Astrocyte (in vitro differentiated cells and primary cell): Measurements from ENCODE around the gene CRLF2. TPM values are rescaled to one million over a fixed set of nuclear protein-coding genes. Genes with fewer than 3 reads are reported as not detected.
"Not testable (repeated sequence)": the region's sequence is repeated elsewhere in the genome, so short reads cannot be mapped to it uniquely, and the experiment has no call there.

Experiments
- DNase-seq: peaks from one replicate; pipeline ENCODE4 v3.0.0-alpha.2; 2010; ENCODE audit warnings: low read depth
- FAIRE-seq: peaks from 2 replicates; lab custom pipeline; 2011; peaks lifted over from hg19 to GRCh38; lab: Jason Lieb, UNC
- H2AFZ ChIP-seq: 2 replicates; pipeline ENCODE4 v1.6.0; 2012; ENCODE audit warnings: low read depth, low read length, inconsistent platforms
- H3K27ac ChIP-seq: 2 replicates; pipeline ENCODE4 v1.5.1; 2011; ENCODE audit warnings: low read depth, low read length, inconsistent platforms
- H3K27me3 ChIP-seq: 2 replicates; pipeline ENCODE4 v1.6.0; 2011; ENCODE audit warnings: low read length, inconsistent platforms; ENCODE audit not compliant: insufficient read depth
- H3K36me3 ChIP-seq: 2 replicates; pipeline ENCODE4 v1.5.1; 2011; ENCODE audit warnings: low read length, inconsistent platforms; ENCODE audit not compliant: insufficient read depth
- H3K4me1 ChIP-seq: 2 replicates; pipeline ENCODE4 v1.5.1; 2011; ENCODE audit warnings: low read length, inconsistent platforms; ENCODE audit not compliant: insufficient read depth
- H3K4me2 ChIP-seq: 2 replicates; pipeline ENCODE4 v1.6.0; 2012; ENCODE audit warnings: low read length, inconsistent platforms
- H3K4me3 ChIP-seq: 2 replicates; pipeline ENCODE4 v1.5.1; 2011; ENCODE audit warnings: low read depth, mild to moderate bottlenecking, low read length, inconsistent platforms; ENCODE audit not compliant: insufficient read depth
- H3K79me2 ChIP-seq: 2 replicates; pipeline ENCODE4 v1.6.0; 2012; ENCODE audit warnings: mild to moderate bottlenecking, low read length, inconsistent platforms; ENCODE audit not compliant: insufficient read depth
- H3K9ac ChIP-seq: 2 replicates; pipeline ENCODE4 v1.6.0; 2012; ENCODE audit warnings: mild to moderate bottlenecking, low read length, inconsistent platforms
- H3K9me3 ChIP-seq: 2 replicates; pipeline ENCODE4 v1.5.1; 2012; ENCODE audit warnings: low read depth, mild to moderate bottlenecking, low read length, inconsistent platforms; ENCODE audit not compliant: insufficient read depth
- H4K20me1 ChIP-seq: 2 replicates; pipeline ENCODE4 v1.6.0; 2012; ENCODE audit warnings: low read length, inconsistent platforms; ENCODE audit not compliant: insufficient read depth
- H3K27ac Mint-ChIP-seq: one replicate; pipeline ENCODE4 v1.8.0; 2021; ENCODE audit warnings: mild to moderate bottlenecking, mixed read lengths; ENCODE audit not compliant: unreplicated experiment
- H3K27me3 Mint-ChIP-seq: one replicate; pipeline ENCODE4 v1.8.0; 2021; ENCODE audit warnings: low read depth, mixed read lengths; ENCODE audit not compliant: unreplicated experiment
- H3K36me3 Mint-ChIP-seq: one replicate; pipeline ENCODE4 v1.8.0; 2021; ENCODE audit warnings: low read depth, mixed read lengths; ENCODE audit not compliant: unreplicated experiment
- H3K4me1 Mint-ChIP-seq: one replicate; pipeline ENCODE4 v1.8.0; 2021; ENCODE audit warnings: low read depth, mixed read lengths; ENCODE audit not compliant: unreplicated experiment
- H3K4me3 Mint-ChIP-seq: one replicate; pipeline ENCODE4 v1.8.0; 2021; ENCODE audit warnings: mild to moderate bottlenecking, moderate library complexity, mixed read lengths; ENCODE audit not compliant: unreplicated experiment
- H3K9me3 Mint-ChIP-seq: one replicate; pipeline ENCODE4 v1.8.0; 2021; ENCODE audit warnings: mild to moderate bottlenecking, mixed read lengths; ENCODE audit not compliant: unreplicated experiment
- EZH2 ChIP-seq: IDR thresholded peaks from 2 replicates; pipeline ENCODE4 v1.6.1; 2012; ENCODE audit warnings: mild to moderate bottlenecking, low read length, inconsistent platforms; ENCODE audit not compliant: insufficient read depth
- total RNA-seq: library from RNA; stranded (reverse); gene quantifications from 2 replicates; pipeline ENCODE4 v1.2.1, GENCODE V29; 2021
- TF ChIP-seq, protein P1 (sequence below): IDR thresholded peaks from 2 replicates; pipeline ENCODE4 v1.5.1; 2011; ENCODE audit warnings: low read depth, mild to moderate bottlenecking, inconsistent platforms, low read length, moderate library complexity; ENCODE audit not compliant: insufficient read depth

CRLF2 gene
- total RNA-seq, 1 donor from 2014 or later = not detected

- Histone ChIP-seq H3K9me3 (no peaks in the 10 kb centered on the region), H3K27me3 (no peaks in the 10 kb centered on the region), H4K20me1 (no peaks in the 10 kb centered on the region), H3K79me2 (no peaks in the 10 kb centered on the region), H2AFZ (no peak overlapping the region), H3K4me1 (no peaks in the 10 kb centered on the region), H3K4me3 (no peak overlapping the region), H3K4me2 (no peak overlapping the region), H3K9ac (no peak overlapping the region), H3K27ac (no peak overlapping the region), H3K36me3 (no peaks in the 10 kb centered on the region)
- Mint-ChIP-seq H3K4me1 (no peaks in the 10 kb centered on the region), H3K36me3 (no peaks in the 10 kb centered on the region), H3K27ac (no peak overlapping the region), H3K4me3 (no peak overlapping the region), H3K9me3 (peaks cover 16% of the 10 kb centered on the region), H3K27me3 (no peaks in the 10 kb centered on the region)
- FAIRE-seq (no peak), DNase-seq (no peak)
- TF ChIP-seq EZH2 = no peak
- TF ChIP-seq, protein P1, sequence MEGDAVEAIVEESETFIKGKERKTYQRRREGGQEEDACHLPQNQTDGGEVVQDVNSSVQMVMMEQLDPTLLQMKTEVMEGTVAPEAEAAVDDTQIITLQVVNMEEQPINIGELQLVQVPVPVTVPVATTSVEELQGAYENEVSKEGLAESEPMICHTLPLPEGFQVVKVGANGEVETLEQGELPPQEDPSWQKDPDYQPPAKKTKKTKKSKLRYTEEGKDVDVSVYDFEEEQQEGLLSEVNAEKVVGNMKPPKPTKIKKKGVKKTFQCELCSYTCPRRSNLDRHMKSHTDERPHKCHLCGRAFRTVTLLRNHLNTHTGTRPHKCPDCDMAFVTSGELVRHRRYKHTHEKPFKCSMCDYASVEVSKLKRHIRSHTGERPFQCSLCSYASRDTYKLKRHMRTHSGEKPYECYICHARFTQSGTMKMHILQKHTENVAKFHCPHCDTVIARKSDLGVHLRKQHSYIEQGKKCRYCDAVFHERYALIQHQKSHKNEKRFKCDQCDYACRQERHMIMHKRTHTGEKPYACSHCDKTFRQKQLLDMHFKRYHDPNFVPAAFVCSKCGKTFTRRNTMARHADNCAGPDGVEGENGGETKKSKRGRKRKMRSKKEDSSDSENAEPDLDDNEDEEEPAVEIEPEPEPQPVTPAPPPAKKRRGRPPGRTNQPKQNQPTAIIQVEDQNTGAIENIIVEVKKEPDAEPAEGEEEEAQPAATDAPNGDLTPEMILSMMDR = no peak
Measured at GRCh38 chrX:1185561-1185960, 26.9 kb downstream of the CRLF2 start.

DNA sequence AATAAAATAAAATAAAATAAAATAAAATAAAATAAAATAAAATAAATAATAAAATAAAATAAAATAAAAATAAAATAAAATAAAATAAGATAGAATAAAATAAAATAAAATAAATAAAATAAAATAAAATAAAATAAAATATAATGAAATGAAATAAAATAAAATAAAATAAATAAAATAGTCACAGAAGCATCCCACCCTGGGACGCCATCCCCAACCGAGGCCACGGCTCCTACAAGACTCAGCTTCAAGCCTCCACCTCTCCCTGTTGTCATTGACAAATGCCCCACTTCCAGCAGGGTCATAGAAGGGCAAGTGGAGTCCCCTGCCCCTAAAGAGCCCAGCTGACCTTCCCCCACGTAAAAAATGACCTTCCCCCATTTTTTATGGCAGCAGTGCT lies 30.2 kb downstream of the CRLF2 start:
- H3K36me3 ChIP-seq = no peaks in the 10 kb centered on the region
- FAIRE-seq (no peak), DNase-seq (no peak)
- H4K20me1 ChIP-seq = no peaks in the 10 kb centered on the region
- no peaks in the 10 kb centered on the region for H3K9me3 ChIP-seq
- no peaks in the 10 kb centered on the region for H3K27me3 ChIP-seq
- H3K9me3 Mint-ChIP-seq = peaks cover 11% of the 10 kb centered on the region
- no peak overlapping the region for H3K4me2 ChIP-seq
- TF ChIP-seq, protein P1 = no peak
- TF ChIP-seq EZH2 = no peak
- no peak overlapping the region for H3K27ac Mint-ChIP-seq
- no peak overlapping the region for H3K9ac ChIP-seq
- H3K4me3 Mint-ChIP-seq = no peak overlapping the region
- H3K4me1 ChIP-seq = no peaks in the 10 kb centered on the region
- H3K79me2 ChIP-seq = no peaks in the 10 kb centered on the region
- H2AFZ ChIP-seq = no peak overlapping the region
- no peaks in the 10 kb centered on the region for H3K27me3 Mint-ChIP-seq
- no peaks in the 10 kb centered on the region for H3K36me3 Mint-ChIP-seq
- no peak overlapping the region for H3K27ac ChIP-seq
- no peaks in the 10 kb centered on the region for H3K4me1 Mint-ChIP-seq
- no peak overlapping the region for H3K4me3 ChIP-seq

- H2AFZ ChIP-seq, H3K27me3 Mint-ChIP-seq, H3K4me2 ChIP-seq, DNase-seq, H3K4me1 ChIP-seq, H3K36me3 Mint-ChIP-seq, H3K27ac ChIP-seq, H3K27me3 ChIP-seq, H3K79me2 ChIP-seq, H3K27ac Mint-ChIP-seq, H3K4me3 Mint-ChIP-seq, H3K36me3 ChIP-seq, H3K9me3 ChIP-seq, H3K9ac ChIP-seq, H3K4me3 ChIP-seq, H4K20me1 ChIP-seq, FAIRE-seq, H3K4me1 Mint-ChIP-seq: not testable (repeated sequence)
- H3K9me3 Mint-ChIP-seq = peaks cover 11% of the 10 kb centered on the region
Measured at GRCh38 chrX:1181661-1182060, 30.8 kb downstream of the CRLF2 start.
